ENCODE results near the gene ZBTB46.

- no peak; the same call in 1 of the 2 replicates for TF ChIP-seq CTCF (conservative IDR thresholded peaks at IDR 0.05)
- TF ChIP-seq ZFX (IDR thresholded peaks at IDR 0.05): no peak
Observed at GRCh38 chr20:63782051-63782471, 49.0 kb downstream of the ZBTB46 start.

Data from C4-2B (cell line).